ENCODE data around the gene PRKAG3. TPM values are rescaled to one million over a fixed set of nuclear protein-coding genes. Genes with fewer than 3 reads are reported as not detected.
A peak's percentile ranks its signal among the peaks of the same experiment; 100 is the strongest.

The PRKAG3 gene
- total RNA-seq, 1 donor from 2014 or later = not detected

DNA sequence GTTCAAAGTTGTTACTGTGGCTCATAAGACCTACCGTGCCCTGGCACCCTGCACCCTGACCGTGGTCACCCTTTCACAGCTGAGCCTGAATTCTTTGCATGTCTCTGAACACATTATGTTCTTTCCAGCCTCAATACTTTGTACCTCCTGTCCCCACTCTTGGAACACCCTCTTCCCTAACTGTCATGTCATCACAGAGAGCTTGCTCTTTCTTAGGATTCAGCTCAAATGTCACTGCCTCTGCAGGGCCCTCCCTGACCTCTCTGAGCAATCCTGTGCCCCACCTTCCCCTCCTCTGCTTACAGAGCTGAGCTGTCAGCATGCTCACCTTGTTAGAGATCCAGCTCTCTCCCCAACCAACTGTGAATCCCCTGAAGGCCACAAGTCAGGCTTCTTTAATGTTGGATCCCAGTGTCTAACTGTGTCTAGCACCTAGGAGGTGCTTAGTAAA is 15.0 kb downstream of the PRKAG3 start:
- DNase-seq (ENCODE audit: low spot score in 2 of 2) (no peak), FAIRE-seq (no peak)

DNA sequence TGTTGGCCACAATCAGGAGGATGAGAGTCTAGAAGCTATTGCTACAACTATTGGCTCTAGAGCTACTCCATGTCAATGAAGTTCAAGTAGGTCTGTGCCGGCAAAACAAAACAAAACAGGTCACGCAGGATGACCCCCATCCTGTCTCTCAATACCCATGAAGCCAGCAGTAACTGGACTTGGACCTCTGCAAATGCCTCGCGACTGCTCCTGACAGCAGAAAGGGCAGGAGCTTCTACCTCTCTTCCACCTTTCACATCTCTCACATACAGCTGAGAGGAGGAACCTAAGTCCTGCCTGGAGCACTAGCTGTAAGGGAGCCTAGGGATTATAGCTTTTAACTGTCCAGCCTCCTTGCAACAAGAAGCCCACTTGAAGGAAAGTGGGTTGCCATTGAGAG is 16.0 kb downstream of the PRKAG3 start:
- FAIRE-seq (no peak), DNase-seq (ENCODE audit: low spot score in 2 of 2) (no peak)

DNA sequence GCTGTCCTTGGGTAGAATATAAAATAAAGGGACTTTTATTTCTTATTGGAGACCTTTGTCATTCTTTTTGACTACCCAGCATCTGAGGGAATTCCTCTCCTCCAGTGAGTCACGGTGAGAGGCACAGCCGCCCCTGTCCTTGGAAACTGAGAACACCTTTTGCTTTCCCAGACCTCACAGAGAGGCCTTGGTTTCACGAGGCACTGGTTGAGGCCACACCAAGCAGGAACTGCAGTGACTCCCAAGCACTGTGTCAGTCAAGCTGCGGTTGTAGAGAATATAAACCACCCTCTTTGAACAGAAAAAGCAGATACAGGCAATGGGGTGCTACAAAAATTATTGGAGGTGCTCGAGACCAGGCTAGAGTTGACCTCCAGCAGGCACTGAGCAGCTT is 16.4 kb downstream of the PRKAG3 start:
- DNase-seq (ENCODE audit: low spot score in 2 of 2) (no peak), FAIRE-seq (no peak)

DNA sequence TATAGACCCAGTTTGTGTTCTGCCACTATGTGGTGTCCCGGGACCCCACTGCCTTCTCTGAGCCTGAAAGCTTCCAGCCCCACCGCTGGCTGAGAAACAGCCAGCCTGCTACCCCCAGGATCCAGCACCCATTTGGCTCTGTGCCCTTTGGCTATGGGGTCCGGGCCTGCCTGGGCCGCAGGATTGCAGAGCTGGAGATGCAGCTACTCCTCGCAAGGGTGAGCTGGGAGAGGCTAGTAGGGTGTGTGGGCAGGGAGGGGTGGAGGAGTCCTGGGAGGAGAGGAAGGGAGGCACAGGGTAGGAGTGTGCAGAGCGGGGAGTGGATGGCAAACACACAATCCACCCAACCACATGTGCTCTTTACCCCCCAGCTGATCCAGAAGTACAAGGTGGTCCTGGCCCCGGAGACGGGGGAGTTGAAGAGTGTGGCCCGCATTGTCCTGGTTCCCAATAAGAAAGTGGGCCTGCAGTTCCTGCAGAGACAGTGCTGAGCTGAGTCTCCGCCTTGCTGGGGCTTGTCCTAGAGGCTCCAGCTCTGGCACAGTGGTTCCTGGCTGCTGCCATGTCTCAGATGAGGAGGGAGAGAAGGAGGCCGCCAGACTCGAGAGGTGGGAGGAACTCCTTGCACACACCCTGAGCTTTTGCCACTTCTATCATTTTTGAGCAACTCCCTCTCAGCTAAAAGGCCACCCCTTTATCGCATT is 16.9 kb downstream of the PRKAG3 start:
- DNase-seq (ENCODE audit: low spot score in 2 of 2) = no peak
- no peak for FAIRE-seq

DNA sequence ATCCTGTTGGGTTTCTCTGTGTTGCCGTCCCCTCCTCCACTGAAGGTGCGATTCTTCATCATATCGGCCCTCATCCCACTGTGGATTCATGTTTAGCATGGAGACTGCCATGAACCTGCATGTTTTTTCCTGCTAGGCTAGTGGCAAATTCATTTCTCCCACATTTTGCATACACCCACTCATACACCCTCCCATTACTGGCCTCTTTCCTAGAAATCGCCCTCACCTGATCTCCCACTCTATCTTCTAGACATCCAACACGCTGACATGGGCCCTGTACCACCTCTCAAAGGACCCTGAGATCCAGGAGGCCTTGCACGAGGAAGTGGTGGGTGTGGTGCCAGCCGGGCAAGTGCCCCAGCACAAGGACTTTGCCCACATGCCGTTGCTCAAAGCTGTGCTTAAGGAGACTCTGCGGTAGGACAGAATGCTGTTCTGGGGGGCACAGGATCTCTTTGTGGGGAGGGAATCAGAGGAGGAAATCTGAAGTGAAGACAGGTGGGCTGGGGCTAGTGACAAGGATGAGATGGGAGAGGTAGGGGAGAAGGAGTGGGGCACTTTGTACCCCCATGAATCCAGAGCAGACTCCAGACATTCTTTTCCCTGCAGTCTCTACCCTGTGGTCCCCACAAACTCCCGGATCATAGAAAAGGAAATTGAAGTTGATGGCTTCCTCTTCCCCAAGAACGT is 17.7 kb downstream of the PRKAG3 start:
- DNase-seq (ENCODE audit: low spot score in 2 of 2) = no peak
- no peak for FAIRE-seq

DNA sequence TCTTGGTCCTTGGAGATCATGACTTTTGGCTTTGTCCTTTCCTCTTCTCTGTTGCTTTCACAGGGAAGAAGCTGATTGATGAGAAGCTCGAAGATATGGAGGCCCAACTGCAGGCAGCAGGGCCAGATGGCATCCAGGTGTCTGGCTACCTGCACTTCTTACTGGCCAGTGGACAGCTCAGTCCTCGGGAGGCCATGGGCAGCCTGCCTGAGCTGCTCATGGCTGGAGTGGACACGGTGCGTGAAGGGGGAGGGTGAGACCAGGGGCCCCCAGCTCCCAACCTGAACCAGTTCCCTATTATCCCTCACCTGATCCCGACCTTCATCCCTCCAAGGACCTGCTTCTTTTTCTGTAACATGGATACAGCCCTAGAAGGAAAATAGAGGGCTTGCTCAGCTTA is 18.7 kb downstream of the PRKAG3 start:
- FAIRE-seq (no peak), DNase-seq (ENCODE audit: low spot score in 2 of 2) (no peak)

DNA sequence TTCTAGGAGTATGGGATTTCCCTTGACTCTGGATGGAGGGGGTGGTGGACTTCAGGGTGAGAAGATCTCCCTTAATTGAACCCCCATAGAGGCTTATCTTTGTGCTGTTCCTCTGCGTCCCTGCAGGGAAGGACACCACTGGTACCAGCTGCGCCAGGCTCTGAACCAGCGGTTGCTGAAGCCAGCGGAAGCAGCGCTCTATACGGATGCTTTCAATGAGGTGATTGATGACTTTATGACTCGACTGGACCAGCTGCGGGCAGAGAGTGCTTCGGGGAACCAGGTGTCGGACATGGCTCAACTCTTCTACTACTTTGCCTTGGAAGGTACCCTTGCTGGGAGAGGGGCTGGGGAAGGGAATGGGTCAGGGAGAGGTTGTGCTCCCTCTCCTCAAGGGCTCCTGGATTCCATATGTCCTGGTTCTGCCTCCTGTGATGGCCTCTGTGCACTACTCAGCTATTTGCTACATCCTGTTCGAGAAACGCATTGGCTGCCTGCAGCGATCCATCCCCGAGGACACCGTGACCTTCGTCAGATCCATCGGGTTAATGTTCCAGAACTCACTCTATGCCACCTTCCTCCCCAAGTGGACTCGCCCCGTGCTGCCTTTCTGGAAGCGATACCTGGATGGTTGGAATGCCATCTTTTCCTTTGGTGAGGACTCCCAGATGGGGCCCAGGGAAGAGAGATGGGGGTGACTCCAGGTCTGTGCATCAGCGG is 19.3 kb downstream of the PRKAG3 start:
- DNase-seq (ENCODE audit: low spot score in 2 of 2) = no peak
- no peak for FAIRE-seq

DNA sequence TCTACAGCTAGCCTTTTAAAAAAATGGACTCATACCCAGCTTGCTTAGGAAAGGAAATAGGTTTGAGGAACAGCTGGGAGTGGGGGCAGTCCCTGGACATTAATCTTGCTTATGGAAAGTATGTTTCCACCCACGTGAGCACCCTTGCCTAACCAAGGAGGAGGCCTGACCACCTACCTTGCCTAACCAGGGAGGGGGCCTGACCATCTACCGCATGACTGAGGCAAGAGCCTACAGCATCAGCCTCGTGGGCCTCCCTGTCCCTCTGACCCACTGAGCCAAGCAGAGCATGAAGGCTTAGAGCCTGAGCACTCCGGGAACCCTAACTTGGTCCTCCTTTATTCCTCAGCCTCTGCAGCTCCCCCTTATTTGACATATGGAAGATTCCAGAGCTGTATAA is 20.2 kb downstream of the PRKAG3 start:
- FAIRE-seq (no peak), DNase-seq (ENCODE audit: low spot score in 2 of 2) (no peak)

DNA sequence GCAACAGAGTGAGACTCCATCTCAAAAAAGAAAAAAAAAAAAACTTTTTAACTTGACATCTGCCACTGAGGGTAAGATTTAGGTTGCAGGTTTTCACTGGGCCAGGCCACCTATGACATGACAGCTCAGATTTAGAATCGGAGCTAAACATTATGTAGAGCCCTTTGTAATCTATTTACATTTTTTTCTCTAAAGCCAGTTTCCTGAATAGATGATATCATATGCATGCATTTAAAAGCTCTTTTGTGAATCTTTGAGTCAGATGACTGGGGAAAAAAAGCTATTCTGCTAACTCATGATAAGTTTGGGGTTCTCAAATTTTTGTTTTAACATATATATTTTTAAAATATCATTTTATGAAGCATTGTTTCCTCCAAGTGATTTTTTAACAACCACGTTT is 21.3 kb downstream of the PRKAG3 start:
- no peak for FAIRE-seq
- no peak for DNase-seq (ENCODE audit: low spot score in 2 of 2)

DNA sequence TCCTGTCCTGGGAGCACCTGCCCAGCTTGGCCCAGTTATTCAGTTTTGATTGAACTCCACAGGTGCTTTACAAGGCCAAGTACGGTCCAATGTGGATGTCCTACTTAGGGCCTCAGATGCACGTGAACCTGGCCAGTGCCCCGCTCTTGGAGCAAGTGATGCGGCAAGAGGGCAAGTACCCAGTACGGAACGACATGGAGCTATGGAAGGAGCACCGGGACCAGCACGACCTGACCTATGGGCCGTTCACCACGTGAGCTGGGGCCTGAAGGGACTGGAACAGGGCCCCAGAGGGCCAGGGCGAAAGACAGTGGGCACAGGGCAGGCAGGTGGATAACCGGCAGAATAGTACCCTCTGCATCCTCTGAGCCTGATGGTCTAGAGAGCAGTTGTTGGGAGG is 22.1 kb downstream of the PRKAG3 start:
- no peak for FAIRE-seq
- no peak for DNase-seq (ENCODE audit: low spot score in 2 of 2)

DNA sequence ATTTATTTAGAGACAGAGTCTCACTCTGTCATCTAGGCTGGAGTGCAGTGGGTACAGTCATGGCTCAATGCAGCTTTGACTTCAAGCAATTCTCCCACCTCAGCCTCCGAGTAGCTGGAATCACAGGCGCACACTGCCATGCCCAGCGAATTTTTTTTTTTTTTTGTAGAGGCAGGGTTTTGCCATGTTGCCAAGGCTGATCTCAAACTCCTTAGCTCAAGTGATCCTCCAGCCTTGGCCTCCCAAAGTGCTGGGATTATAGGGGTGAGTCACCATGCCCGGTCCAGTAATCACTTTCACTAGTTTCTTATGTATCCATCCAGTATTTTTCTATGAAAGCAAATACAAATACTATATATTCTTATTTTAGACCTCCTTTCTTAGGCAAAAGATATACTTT is 24.0 kb downstream of the PRKAG3 start:
- DNase-seq (ENCODE audit: low spot score in 2 of 2) (no peak), FAIRE-seq (no peak)

DNA sequence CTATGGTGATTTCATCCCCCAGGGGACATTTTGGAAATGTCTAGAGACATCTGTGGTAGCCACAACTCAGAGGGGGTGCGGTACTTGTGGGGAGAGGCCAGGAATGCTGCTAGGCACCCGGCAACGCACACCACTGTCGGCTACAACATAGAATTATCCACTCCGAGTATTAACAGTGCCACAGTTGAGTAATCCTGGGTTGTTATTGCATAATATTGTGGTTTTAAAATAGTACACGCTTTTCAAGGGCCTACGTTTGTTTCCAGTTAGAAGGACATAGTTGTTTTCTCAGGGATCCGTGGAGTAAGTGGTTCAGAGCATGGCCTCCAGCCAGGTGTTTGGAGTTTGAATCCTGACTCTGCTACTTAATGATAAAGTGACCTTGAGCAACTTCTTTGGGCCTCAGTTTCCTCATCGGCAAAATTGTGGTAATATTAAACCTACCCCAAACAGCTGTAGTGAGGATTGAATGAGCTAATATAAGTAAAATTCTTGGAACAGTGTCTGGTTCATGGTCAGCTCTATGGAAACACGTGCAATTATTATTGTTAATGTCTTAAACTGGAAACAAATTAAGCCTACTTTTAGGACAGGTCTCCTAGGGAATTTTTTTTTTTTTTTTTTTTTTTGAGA is 25.1 kb downstream of the PRKAG3 start:
- peak in 1 of 2 donors; percentile 19 for DNase-seq (ENCODE audit: low spot score in 2 of 2)

DNA sequence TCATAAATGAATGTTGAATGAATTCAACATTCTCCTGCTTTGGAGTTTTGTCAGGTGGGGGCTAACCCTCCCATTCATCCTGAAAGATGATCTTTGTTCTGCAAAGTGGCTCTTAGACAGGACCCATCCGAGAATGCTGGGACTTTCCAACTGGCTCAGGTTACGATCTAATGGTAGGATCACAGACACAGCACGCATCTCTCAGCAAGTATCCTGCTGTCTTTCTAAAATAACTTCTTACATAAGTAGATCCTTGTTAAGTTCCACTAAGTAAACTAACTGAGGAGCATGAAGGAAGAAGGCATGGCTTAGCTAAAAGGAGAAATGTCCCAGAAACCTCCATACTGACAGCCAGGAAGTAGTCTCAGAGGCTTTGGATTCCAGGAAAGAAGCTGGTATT is 26.0 kb downstream of the PRKAG3 start:
- FAIRE-seq (no peak), DNase-seq (ENCODE audit: low spot score in 2 of 2) (peak in 1 of 2 donors; percentile 4)

More for the DNA sequence above, 25.1 kb downstream of the PRKAG3 start:
- no peak for FAIRE-seq

DNA sequence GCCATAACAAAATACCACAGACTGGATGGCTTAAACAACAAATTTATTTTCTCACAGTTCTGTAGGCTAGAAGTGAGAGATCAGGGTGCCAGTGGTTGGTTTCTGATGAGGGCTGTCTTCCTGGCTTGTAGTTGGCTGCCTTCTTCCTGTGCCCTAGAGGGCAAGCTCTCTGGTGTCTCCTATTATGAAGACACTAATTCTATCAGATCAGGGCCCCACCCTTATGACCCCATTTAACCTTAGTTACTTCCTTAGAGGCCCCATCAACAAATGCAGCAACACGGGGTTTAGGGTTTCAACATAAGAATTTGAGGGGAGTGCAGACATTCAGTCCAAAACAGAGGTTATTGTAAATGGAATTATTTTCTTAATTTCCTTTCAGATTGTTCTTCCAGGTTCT is 26.8 kb downstream of the PRKAG3 start:
- DNase-seq (ENCODE audit: low spot score in 2 of 2) (no peak), FAIRE-seq (no peak)

DNA sequence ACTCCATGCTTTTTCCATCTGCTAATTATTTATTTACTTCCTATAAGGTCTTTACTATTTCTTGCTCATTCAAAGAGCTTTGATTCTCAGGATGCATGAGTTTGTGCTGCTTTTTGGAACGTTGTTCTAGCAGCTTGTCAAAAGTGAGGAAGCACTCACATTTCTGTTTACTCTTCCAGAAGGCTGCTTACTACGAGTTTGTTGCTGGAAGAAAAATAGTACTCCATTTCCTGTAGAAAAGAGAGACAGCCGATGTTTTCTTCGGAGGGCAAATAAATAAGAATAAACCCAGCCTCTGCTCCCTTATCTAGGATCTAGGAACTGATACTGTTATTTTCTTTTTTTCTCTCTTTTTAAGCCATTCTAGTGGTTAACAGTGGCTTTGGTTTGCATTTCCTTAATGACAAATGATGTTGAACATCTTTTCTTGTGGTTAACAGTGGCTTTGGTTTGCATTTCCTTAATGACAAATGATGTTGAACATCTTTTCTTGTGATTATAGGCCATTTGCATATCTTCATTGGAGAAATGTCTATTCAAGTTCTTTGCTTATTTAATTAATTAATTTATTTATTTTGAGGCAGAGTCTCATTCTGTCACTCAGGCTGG is 29.1 kb downstream of the PRKAG3 start:
- no peak for DNase-seq (ENCODE audit: low spot score in 2 of 2)
- FAIRE-seq = no peak

DNA sequence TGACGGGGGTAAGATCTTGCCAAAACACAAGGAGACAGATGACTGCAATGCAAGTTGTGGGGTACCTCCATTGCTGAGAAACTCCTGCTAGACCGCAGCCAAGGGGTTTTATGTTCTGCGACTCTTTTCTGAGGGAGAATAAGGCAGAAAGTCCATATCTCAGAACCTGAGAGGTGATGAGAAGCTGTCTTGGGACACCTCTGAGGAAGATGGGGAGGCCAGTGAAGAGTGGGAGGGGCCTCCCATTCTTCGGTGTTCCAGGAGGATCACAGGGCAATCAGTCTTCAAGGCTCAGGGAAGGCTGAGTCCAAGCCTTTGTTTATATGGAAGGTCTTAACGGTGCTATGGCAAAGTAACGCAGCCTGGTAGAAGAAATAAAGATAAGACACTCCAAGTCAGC is 31.6 kb downstream of the PRKAG3 start:
- no peak for FAIRE-seq
- DNase-seq (ENCODE audit: low spot score in 2 of 2) = no peak

DNA sequence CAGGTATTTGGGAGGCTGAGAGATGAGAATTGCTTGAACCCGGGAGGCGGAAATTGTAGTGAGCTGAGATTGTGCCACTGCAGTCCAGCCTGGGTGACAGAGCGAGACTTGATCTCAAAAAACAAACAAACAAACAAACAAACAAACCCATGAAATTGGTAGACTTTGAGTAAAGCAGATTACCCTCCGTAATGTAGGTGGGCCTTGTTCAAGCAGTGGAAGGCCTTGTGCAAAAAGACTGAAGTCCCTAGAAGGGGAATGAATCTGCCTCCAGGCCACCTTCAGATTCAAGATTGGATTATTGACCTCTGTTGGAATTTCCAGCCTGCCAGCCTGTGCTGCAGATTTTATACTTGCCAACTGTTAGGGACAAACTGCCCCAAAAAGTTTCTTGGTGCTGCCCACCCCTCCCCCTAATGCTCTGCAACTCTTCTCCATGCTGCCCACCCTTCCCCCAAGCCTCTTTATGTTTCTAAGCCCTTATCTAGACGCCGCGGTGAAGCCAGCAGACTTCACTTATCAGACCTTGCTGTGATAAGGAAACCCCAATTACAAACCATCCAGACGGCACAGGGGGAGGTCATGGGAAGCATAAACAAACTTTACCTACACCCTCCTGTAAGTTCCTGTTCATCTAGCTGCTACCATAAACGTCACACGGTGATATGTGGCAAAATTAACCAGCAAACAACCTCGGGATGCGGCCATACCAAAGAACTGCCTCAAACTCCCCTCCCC is 32.7 kb downstream of the PRKAG3 start:
- no peak for DNase-seq (ENCODE audit: low spot score in 2 of 2)
- FAIRE-seq = no peak

DNA sequence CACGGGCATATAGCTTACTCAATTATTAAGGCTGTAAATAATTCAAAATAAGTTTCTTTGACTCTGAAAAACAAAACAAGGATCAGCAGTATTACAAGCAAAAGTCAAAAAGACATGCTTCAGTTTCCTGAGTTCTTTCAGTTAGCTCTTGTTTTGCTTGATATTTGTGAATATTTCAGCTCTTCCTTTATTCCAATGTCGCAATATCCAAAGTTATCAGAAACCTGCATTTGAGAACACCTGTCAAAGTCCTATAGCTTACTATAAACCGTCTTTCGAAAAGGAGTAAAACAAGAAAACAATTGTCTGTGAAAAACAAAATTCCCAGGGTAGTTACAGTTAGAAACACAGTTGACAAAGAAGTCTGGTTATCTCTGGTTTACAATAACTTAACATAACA is 34.9 kb downstream of the PRKAG3 start:
- no peak for FAIRE-seq
- no peak for DNase-seq (ENCODE audit: low spot score in 2 of 2)

DNA sequence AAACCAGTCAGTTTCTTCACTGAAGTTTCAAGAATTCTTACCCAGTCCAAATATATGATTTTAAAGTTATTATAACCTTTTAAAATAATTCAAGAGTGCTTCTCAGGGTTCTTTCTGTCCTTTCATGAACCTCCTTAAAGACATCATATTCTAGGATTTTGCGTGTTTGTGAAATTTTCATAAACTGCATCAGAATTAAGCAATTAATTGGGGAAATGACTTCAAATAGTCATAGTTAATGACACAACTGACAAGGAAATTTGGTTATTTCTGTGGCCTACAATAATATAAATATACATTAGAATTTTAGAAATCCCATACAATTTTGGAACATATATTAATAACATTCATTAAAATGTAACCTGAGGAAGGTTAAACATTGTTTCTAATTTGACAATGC is 39.2 kb downstream of the PRKAG3 start:
- no peak for DNase-seq (ENCODE audit: low spot score in 2 of 2)
- FAIRE-seq = no peak
